ENCODE measurements around the gene ADARB2. TPM values are rescaled to one million over a fixed set of nuclear protein-coding genes. Genes with fewer than 3 reads are reported as not detected.

The ADARB2 gene
- polyA plus RNA-seq, 10 donors = 0.04 to 0.45 (median 0.28) TPM

DNA sequence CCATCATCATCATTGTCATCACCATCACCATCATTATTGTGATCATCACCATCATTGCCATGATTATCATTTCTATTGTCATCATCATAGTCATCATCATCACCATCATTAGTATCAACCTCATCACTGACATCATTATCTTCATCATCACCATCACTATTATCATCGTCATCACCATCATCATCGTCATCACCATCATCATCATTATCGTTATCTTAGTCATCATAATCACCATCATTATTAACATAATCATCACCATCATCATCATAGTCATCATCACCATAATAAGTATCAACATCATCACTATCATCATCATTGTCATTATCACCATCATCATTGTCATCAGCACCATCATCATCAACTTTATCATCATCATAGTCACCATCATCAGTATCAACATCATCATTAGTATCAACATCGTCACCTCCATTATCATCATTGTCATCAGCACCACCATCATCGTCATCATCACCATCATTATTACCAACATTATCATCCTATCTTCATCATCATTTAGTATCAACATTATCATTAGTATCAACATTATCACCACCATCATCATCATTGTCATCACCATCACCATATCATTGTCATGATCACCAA lies 241.3 kb downstream of the ADARB2 start:
- DNase-seq = no peak

DNA sequence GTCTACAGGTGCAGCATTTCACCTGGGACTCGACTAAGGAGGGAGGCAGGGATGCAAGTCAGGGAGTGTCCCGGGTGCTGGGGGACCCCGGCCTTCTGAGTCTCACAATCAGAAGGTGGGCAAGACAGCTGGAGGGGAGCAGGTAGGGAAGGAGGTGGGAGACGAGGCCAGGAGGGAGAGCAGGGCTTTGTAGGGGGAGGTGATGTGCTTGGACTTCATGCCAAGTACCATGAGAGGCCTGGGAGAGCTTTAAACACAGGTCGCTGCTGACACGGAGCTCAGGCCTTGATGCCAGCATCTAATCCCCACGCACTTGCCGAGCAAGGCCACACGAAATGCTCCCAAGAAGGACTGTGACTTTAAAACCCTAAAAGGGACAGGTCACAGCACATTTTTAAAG lies 244.7 kb downstream of the ADARB2 start:
- no peak for DNase-seq

DNA sequence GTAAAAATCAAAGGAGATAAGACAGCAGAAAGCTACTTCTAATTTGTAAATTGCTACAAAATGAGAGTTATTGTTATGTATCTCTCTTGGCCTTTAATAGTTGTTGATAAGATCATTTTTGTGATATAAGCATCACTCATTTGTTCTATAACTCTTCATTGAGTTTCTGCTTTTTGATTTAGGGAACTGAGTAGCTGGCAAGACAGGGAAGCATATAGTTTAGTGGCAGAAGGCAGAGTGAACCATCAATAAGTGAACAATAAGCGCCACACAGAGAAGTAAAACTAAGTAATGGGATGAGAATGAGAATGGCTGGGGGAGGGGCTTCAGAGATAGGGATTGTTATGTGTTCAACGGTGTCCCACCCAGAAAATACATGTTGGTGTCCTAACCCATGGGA lies 245.4 kb downstream of the ADARB2 start:
- DNase-seq = no peak

DNA sequence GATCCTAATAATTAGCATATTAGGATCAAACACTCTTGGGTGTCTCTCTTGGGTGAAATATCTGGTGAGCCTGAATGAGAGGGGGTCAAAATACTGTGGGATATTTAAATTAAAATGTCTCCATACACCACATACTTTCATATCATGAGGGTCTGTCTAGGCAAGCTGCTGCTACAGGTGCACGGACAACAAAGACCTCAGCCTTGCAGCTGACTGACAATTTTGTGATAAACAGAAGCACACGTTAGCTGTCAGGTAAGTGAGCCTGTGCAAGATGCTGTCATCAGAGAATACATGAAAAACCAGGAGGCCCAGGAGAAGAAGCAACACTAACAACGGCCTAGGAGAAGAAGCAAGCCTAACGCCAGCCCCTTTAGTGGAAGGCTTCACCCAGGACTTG lies 247.5 kb downstream of the ADARB2 start:
- no peak for DNase-seq

DNA sequence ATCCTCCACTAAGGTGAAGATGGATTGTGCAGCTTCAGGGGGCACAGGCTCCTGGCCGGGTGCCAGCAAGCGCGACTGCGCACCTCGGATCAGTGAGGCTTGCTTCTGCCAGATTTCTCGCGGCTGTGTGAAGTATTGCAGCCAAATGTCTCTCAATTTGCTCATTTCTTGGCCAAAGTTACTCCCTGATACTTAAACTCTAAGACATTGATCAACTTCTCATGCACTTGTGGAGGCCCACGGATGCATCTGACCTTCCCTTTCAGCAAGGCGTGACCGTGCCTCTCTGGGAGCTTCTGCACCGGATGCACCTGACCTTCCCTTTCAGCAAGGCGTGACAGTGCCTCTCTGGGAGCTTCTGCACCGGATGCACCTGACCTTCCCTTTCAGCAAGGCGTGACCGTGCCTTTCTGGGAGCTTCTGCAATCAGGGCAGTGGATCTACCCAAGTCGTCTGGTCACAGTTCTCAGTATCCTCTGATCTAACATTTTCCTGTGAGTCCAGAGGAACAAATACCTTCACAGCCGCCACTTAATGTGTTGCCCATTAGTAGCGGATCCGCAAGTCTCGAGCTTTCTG lies 248.3 kb downstream of the ADARB2 start:
- no peak for DNase-seq

DNA sequence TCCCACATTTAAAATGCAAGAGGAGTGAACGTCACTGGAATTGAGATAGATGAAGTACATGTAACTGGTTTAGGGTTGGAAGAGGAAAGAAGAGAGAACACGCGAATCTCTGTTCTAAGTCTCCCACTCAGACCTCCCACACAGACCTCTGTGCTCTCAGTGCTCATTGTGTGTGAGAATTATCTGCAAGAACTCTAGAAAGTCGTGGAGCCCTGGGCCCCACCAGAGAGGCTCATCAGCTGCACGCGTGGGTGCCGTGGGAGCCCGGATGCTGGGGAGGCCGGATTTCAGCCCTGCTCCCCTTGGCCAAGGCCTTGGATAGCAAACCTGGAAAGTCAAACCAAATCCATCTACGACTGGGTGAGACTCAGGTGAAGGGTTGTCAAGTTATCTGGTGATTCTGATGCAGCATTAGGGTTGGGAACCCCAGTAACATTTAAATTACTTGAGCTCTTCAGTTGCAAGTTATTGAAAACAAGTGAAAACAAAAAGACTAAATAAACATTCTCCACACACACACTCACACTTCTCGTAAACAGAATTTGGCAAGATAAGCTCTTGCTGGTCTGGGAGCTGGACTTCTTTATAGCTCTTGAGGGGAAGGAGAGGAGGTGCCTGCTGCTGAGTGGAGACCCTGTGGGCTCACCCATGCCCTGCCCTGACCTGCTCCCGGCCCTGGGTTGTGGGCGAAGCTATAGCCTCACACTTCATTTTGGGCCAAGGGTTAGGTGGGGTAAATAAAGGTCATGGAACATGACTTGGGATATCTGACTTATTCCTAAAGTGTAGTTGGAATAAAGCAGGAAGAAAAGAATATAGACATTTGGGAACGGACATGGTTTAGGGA lies 250.3 kb downstream of the ADARB2 start:
- no peak for DNase-seq

DNA sequence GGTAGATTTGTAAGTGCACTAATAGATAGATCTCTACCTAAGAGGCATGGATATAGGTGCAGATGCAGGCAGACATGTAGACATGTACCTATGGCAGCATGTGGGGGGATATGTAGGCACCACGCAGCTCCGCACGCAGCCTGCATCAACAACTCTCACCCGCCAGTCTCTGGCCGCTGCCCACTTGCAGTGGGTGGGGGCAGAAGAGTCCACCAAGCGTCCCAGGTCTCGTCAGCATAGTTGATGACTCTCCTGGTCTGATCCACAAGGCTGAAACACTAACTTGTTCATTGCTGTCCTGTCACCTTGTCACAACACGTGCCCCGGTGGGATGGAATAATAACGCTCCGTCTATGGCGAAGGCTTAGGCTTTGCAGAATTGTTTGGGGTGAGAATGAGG lies 252.0 kb downstream of the ADARB2 start:
- no peak for DNase-seq

DNA sequence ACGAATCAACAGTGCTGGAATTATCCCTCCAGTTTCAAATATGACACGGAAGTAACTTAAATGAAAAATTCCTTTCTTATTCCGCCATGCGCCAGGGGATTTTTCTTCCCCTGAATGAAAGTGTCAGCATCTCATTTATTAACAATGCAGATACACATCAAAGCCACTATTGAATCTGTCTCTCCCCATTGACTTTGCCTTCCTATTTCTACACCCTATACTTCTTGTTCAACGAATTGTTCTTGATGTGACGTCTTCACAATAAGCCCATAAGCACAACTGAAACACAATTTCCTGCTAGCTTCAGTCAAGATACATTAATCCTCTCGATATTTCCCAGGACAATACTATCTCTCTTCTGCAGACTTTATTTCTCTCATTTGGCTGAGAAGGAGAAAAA lies 253.5 kb downstream of the ADARB2 start:
- DNase-seq = peak in 1 of 3 donors; percentile 29

DNA sequence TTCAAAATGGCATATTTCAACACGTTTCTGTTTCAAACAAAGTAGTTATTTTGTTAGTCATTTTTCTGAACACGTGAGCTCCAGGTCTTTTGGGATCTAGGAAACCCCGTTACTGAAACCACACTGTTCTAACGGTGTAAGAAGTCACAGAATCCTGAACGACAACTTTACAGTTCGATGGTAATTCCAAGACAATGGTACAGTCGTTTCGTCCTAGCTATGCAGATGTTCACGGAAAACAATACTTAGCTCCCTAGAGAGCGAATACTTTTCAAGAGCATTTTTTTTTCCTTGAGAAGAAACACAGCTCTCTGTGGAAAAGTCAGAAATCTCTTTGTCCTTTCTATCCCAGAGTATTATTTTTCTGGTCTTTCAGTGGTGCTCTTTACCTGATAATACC lies 254.1 kb downstream of the ADARB2 start:
- DNase-seq = peak in 1 of 3 donors; percentile 29

DNA sequence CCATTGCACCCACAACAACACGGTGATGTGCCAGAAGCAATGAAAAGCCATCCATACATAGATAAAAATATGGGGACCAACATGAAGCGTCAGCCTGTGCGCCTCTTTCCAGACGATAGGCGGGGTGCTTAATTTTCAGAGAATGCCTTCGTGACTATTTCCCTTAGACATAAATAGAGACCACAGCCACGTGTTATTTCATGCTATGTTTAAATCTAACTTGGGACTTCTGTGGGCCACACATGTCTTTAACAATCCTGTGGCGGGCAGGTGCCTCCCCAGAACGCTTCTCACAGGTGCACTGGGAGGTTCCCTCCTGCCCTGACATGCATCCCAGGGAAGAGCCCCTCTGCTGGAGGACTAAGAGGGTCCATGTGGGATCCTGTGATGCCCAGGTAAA lies 259.7 kb downstream of the ADARB2 start:
- no peak for DNase-seq

DNA sequence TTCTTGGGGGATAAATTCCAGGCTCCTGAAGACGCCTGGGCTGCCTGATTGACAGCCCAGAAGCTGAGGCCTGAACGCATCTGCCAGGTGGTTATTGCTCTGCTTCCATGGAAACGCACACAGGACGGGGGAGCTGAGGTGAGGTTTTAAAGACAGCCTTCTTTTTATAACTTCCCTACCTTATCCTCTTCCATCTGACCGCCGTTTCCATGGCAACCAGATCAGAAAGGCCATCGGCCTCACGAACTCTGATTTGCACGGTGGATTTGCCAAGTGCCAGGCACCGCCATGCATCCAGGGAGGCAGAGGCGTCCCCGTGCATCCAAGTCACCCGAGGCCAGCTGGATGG lies 260.9 kb downstream of the ADARB2 start:
- no peak for DNase-seq

DNA sequence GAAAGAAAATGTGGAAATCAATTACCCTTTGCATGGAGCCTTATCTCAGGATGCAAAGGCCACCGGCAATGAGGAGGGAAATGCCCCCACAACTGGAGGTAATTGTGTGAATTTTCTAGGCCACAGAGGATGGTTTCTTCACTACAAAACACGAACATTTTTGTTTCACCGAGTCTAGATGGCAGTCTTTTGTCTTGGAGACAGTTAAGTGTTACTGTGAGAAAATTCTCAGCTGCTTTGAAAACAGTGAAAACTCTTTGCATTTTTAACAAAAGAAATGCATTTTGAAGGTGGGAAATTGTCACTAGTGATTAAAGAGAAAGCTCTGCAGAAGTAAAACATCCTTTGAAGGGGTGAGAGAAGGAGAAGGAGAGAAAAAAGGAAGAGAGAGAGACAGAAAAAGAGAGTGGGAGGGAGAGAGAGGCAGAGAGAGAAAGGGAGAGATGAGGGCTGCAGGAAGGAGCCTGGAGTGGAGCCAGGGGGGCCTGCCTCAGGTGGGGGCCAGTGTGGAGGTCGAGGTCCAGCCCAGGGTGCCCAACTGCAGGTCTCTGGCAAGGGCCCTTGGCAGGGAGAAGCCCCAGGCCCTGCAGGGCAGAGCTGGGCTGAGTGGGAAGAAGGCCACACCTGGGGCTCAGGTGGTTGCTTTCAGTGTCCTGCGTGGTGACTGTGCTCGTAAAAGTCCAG lies 261.4 kb downstream of the ADARB2 start:
- DNase-seq = no peak

DNA sequence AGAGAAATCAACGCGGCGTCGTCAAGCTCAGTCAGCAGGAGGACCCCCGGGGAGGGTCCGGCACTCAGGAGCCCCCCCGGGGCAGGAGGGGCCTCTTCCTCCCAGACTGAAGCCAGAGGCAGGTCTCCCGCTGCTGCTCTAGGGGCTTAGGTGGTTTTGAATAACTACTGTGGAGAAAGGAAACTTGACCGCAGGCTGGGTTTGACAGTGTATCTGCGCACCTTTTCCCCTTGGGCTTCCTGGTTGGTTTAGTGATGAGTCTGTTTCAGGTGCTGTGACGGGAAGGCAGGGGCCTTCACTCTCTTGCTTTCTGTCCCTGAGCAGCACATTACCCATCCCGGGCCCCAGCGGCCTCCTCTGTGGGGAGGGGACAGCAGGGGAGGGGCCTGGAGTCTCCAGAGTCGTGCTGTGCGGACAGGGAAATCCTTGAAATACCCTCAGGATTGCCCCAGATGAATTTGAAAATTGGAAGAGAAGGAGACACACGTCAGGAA lies 262.2 kb downstream of the ADARB2 start:
- no peak for DNase-seq

DNA sequence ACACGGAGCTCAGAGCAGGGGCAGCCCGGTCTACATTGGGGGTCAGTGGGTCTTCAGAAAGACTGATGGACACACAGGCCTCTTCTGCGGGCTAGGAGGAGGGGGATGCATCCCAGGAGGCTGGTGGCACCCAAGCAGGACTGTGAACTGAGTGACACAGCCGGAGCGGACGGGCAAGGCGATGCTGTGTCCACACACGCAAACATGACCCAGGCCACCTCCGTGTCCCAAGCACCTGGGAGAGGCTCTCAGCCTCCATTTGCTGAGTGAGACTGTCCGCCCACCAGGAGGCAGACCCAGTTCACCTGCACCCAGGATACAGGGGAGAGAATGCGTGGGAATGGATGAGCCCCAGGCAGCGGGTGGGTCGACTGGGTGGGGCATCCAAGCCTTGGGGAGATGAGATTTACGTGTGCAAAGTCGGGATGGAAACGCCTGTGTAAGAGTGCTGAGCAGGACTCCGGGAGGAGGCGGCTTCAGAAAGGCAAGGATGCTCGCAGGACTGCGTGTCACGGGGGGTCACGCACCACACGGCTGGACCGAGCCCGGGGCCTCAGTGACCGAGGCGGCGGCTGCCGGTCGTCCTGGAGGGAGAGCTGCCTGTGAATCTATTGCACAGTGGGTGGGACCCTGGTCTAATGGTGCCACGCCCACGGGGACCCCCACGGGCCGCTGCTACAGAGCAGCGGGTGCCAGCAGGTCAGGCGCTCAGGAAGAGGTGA lies 262.8 kb downstream of the ADARB2 start:
- DNase-seq = no peak

DNA sequence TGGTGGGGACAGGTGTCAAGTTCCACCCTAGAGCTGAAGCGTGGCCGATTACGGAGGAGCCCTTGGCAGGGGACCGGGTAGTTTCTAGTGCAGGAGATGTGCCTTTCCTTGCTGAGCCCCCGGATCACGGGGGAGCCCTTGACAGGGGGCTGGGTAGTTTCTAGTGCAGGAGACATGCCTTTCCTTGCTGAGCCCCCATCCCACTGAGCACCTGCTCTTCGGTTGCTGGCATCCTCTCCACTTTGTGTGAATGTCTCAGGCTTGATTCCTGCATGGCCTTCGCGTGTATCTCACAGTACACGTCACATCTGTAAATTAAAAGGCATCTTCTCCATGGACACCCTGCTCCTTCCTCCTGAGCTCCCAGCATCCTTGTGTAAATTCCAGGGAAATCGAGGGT lies 263.5 kb downstream of the ADARB2 start:
- no peak for DNase-seq

DNA sequence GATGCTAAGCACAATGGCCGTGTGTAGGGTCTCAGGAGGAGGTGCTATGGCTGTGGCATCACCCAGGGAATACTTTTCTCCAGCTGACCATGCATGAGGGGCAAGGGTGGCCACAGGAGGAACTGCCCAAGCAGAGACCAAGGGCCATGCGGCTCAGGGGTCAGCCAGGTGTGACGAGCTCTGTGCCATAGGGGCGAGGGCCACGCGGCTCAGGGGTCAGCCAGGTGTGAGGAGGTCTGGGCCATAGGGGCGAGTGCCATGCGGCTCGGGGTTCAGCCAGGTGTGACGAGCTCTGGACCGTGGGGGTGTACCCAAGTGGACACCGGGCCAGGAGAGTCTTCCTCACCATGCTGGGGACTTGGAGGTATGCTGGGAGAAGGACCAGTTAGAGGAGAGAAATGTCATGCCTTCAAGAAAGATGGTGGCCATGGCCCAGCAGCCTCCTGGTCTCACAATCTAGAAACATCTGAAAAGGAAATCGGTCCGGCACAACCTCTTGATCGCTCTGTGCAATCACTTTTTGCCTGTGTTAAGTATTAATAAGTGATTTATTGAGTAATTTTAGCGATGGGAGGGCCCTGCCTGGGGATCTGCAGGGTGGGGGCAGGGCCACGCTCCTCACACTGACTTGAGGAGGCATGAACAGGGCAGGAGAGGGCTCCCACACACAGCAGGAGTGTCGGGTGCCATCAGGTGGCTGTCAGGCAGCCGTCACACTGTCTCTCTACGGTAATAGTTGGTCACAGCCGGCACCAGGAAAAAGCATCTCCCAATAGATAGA lies 265.0 kb downstream of the ADARB2 start:
- no peak for DNase-seq

DNA sequence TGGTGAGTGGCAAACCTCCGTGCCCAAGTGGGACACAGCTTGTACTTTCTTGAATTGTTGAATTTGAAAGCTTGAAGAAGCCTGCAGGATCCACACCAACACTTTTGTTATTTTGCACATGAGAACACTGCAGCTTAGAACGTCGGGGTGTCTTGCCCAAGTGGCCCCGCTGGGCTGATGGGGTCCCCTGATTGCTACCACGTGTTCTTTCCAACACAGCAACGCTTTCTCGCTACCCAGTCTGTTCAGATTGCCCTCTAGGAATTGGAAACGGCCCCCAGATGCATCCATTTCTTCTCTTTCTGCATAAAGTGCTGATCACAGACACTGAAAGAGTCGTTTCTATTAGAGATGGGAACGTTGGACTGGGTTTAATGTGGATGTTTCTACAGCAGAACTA lies 268.5 kb downstream of the ADARB2 start:
- DNase-seq = peak in 1 of 3 donors; percentile 23

DNA sequence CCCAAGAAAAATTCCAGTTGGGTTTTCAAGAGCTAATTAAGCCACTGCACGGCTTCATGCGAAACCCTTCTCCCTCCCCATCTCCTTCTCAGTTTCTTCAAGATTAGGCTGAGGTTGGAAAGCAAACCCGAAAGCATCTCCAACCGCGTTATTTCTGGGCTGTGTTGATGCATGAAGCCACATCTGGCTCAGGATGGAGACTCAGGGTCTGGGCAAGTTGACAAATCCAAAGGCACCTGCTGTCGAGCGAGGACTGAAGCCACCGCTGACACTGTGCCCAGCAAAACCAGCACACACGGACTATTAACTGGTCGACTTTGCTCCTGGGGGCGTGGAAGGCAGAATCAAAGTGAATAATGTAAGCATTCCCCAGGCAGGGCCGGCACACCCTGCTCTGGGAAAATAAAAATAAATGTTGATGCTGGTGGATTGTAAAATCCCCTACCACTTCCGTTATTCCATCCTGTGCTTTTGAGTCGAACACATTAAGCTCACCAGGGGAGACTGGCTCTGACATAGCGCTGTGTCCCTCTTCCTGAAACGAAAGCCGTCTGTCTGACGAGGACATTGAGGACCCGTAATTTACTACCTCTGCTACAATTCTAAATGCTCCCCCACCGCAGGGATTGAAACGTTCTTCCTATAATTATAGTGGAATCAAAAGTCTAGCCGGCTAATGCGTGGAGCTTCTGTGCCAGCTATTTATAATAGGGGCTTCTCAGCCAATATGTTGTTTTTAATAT lies 269.8 kb downstream of the ADARB2 start:
- DNase-seq = peak in 1 of 3 donors; percentile 15

DNA sequence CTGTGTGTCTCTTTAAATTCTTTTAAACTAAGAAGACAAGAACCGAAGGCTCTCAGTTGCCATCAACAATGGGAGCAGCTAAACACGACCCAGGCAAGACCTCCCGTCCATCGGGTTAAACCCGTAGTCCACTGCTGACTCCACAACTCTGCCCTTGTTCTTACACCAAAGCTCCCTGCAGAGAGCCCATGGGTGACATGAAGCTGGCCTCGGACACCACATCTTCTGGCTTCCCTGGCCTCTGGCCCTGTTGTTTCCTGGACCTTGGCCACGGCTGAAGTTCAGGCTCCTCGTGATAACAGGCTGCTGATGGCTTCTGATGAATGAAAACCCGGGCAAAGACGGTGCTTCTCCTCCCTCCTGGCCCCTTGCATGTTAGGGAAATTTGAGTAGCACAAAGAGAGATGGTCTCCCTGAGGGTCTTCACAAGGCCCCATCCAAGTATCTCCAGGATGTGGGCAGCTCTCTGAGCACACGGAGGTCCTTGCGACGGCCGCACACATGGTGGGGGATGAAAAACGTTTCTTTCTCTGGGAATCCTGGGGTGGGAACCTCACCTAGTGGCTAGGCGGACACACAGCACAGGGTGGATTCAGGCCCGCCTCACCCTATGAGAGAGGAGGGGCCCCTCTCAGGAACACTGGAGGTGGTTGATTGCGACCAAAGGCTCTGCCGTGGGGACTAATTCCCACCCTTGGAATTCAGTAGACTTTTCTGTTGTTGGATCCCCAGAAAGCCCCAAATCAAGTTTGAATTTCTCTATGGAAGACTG lies 271.1 kb downstream of the ADARB2 start:
- peak; percentile 22 to 68 (median 26) for DNase-seq

Data from muscle of back (tissue), 11 donors.